DOHH2 (cell line): ENCODE data around the gene GALNTL6.

Experiments
- CTCF ChIP-seq: fragments of 200-600 bp; sonication (generic); IDR thresholded peaks from one replicate; pipeline ENCODE4 v1.5.1; 2014; ENCODE audit warnings: antibody characterized with exemption, mild to moderate bottlenecking, low read depth, low read length; ENCODE audit not compliant: poor library complexity, severe bottlenecking
- EZH2phosphoT487 ChIP-seq: fragments of 200-600 bp; sonication (generic); IDR thresholded peaks from 2 replicates; pipeline ENCODE4 v1.6.1; 2017; ENCODE audit warnings: borderline replicate concordance, mild to moderate bottlenecking, antibody characterized with exemption, low read length, moderate library complexity, mixed read lengths

GRCh38 chr4:172938072-172938829, 1125.0 kb downstream of the GALNTL6 start:
- no peak for TF ChIP-seq CTCF
- TF ChIP-seq EZH2phosphoT487, result no peak
